MM.1S (cell line): ENCODE data around the gene BRF1.
"Not testable (repeated sequence)": the region's sequence is repeated elsewhere in the genome, so short reads cannot be mapped to it uniquely, and the experiment has no call there.

Source experiments
- DNase-seq: peaks from one replicate; pipeline ENCODE4 v3.0.0-alpha.2; 2015
- H2AFZ ChIP-seq: fragments of 300-600 bp; sonication (generic); 2 replicates; pipeline ENCODE4 v1.6.0; 2016; ENCODE audit warnings: antibody characterized with exemption, low read length
- H3F3A ChIP-seq: fragments of 300-600 bp; sonication (generic); 2 replicates; pipeline ENCODE4 v1.6.1; 2016; ENCODE audit warnings: mild to moderate bottlenecking, antibody characterized with exemption, low read length, moderate library complexity, mixed read lengths; ENCODE audit not compliant: insufficient read depth
- H3K27ac ChIP-seq: fragments of 300-600 bp; sonication (generic); 2 replicates; pipeline ENCODE4 v1.5.1; 2016; ENCODE audit warnings: mild to moderate bottlenecking, low read length
- H3K27me3 ChIP-seq: fragments of 300-600 bp; sonication (generic); replicated peaks from 2 replicates; pipeline ENCODE4 v1.6.0; 2016; ENCODE audit warnings: low read length; ENCODE audit not compliant: insufficient read depth
- H3K36me3 ChIP-seq: fragments of 300-600 bp; sonication (generic); replicated peaks from 2 replicates; pipeline ENCODE4 v1.6.1; 2016; ENCODE audit warnings: mild to moderate bottlenecking, low read length, mixed read lengths; ENCODE audit not compliant: insufficient read depth
- H3K4me1 ChIP-seq: fragments of 300-600 bp; sonication (generic); 2 replicates; pipeline ENCODE4 v1.6.1; 2016; ENCODE audit warnings: low read length, mixed read lengths
- H3K4me2 ChIP-seq: fragments of 300-600 bp; sonication (generic); 2 replicates; pipeline ENCODE4 v1.6.0; 2016; ENCODE audit warnings: low read depth, low read length
- H3K4me3 ChIP-seq: fragments of 300-600 bp; sonication (generic); 2 replicates; pipeline ENCODE4 v1.5.1; 2016; ENCODE audit warnings: low read length, mixed read lengths
- H3K79me2 ChIP-seq: fragments of 300-600 bp; sonication (generic); 2 replicates; pipeline ENCODE4 v1.6.1; 2016; ENCODE audit warnings: mixed run types, low read length, mixed read lengths
- H3K9ac ChIP-seq: fragments of 300-600 bp; sonication (generic); 2 replicates; pipeline ENCODE4 v1.6.1; 2016; ENCODE audit warnings: low read length, mixed read lengths
- H3K9me2 ChIP-seq: fragments of 300-600 bp; sonication (generic); replicated peaks from 2 replicates; pipeline ENCODE4 v1.6.1; 2016; ENCODE audit warnings: mild to moderate bottlenecking, low read length, mixed read lengths; ENCODE audit not compliant: insufficient read depth
- H3K9me3 ChIP-seq: fragments of 300-600 bp; sonication (generic); replicated peaks from 2 replicates; pipeline ENCODE4 v1.6.1; 2016; ENCODE audit warnings: mild to moderate bottlenecking, low read length, mixed read lengths; ENCODE audit not compliant: insufficient read depth
- H4K20me1 ChIP-seq: fragments of 300-600 bp; sonication (generic); 2 replicates; pipeline ENCODE4 v1.6.1; 2016; ENCODE audit warnings: mild to moderate bottlenecking, low read length, moderate library complexity, mixed read lengths; ENCODE audit not compliant: insufficient read depth
- CTCF ChIP-seq: fragments of 300-600 bp; sonication (generic); IDR thresholded peaks from 2 replicates; pipeline ENCODE4 v1.5.1; 2016; ENCODE audit warnings: antibody characterized with exemption, low read length, mixed read lengths
- EZH2 ChIP-seq: fragments of 300-600 bp; sonication (generic); optimal IDR thresholded peaks from 2 replicates; pipeline ENCODE3; 2017; ENCODE audit warnings: low read depth, mild to moderate bottlenecking, antibody characterized with exemption, low read length, mixed read lengths
- EZH2phosphoT487 ChIP-seq: fragments of 300-600 bp; sonication (generic); IDR thresholded peaks from 2 replicates; pipeline ENCODE4 v1.6.1; 2018; ENCODE audit warnings: antibody characterized with exemption, low read length

The BRF1 gene

GRCh38 chr14:105301103-105301914 is 508 bp upstream of the BRF1 start:
- TF ChIP-seq EZH2 (no peak), EZH2phosphoT487 (no peak), CTCF (no peak)
- Histone ChIP-seq H4K20me1 (no peaks in the 10 kb centered on the region), H3F3A (no peaks in the 10 kb centered on the region), H3K27ac (peak overlapping the region; percentile 78; the same call in 1 of the 2 replicates), H3K9ac (peak overlapping the region; percentile 54; the same call in 1 of the 2 replicates), H3K79me2 (peaks cover 26% of the 10 kb centered on the region), H3K4me1 (no peaks in the 10 kb centered on the region), H3K4me3 (peak overlapping the region; percentile 67), H3K9me2 (no peaks in the 10 kb centered on the region), H3K4me2 (peak overlapping the region; percentile 63; the same call in 1 of the 2 replicates), H3K27me3 (no peaks in the 10 kb centered on the region), H2AFZ (peak overlapping the region; percentile 58; the same call in 1 of the 2 replicates), H3K9me3 (no peaks in the 10 kb centered on the region), H3K36me3 (no peaks in the 10 kb centered on the region)
- DNase-seq, result peak; percentile 92

GRCh38 chr14:105299654-105300541 is 903 bp downstream of the BRF1 start:
- no peaks in the 10 kb centered on the region for H3K36me3 ChIP-seq
- peak overlapping the region; percentile 16; the same call in 1 of the 2 replicates for H3K27ac ChIP-seq
- H3K27me3 ChIP-seq, result no peaks in the 10 kb centered on the region
- DNase-seq, result no peak
- peaks cover 34% of the 10 kb centered on the region for H3K79me2 ChIP-seq
- no peaks in the 10 kb centered on the region for H3K4me1 ChIP-seq
- H3K9ac ChIP-seq, result peak overlapping the region; percentile 72
- peak overlapping the region; percentile 53 for H2AFZ ChIP-seq
- no peaks in the 10 kb centered on the region for H3F3A ChIP-seq
- H3K4me3 ChIP-seq, result peak overlapping the region; percentile 73
- no peaks in the 10 kb centered on the region for H3K9me2 ChIP-seq
- no peaks in the 10 kb centered on the region for H4K20me1 ChIP-seq
- no peak for TF ChIP-seq EZH2phosphoT487
- TF ChIP-seq EZH2, result no peak
- no peak for TF ChIP-seq CTCF
- no peaks in the 10 kb centered on the region for H3K9me3 ChIP-seq
- peak overlapping the region; percentile 57; the same call in 1 of the 2 replicates for H3K4me2 ChIP-seq

GRCh38 chr14:105297311-105297710 is 3.5 kb downstream of the BRF1 start:
- H3K27me3 ChIP-seq, H3K4me1 ChIP-seq, H3K27ac ChIP-seq, H3K36me3 ChIP-seq, H3K9me3 ChIP-seq, H3K9ac ChIP-seq, H3K4me2 ChIP-seq, H3F3A ChIP-seq, H3K9me2 ChIP-seq, H4K20me1 ChIP-seq, H2AFZ ChIP-seq, H3K4me3 ChIP-seq, DNase-seq: not testable (repeated sequence)
- peaks cover 57% of the 10 kb centered on the region for H3K79me2 ChIP-seq
